Left ventricle myocardium inferior (tissue), 1 donor: ENCODE data around the gene DNASE1L2. TPM values are rescaled to one million over a fixed set of nuclear protein-coding genes. Genes with fewer than 3 reads are reported as not detected.
"Not testable (repeated sequence)": the region's sequence is repeated elsewhere in the genome, so short reads cannot be mapped to it uniquely, and the experiment has no call there.

Experiments
- DNase-seq: peaks from one replicate; pipeline ENCODE4 v3.0.0-alpha.2; 2020
- H3K27ac ChIP-seq: fragments of 200-600 bp; replicated peaks from 2 replicates; pipeline ENCODE4 v1.8.0; 2021
- H3K27me3 ChIP-seq: fragments of 200-600 bp; 2 replicates; pipeline ENCODE4 v1.8.0; 2021; ENCODE audit warnings: low read depth
- H3K36me3 ChIP-seq: fragments of 200-600 bp; 2 replicates; pipeline ENCODE4 v1.8.0; 2021
- H3K4me1 ChIP-seq: fragments of 200-600 bp; 2 replicates; pipeline ENCODE4 v1.8.0; 2021
- H3K4me3 ChIP-seq: fragments of 200-600 bp; 2 replicates; pipeline ENCODE4 v1.8.0; 2021; ENCODE audit warnings: mild to moderate bottlenecking, moderate library complexity
- H3K9me3 ChIP-seq: fragments of 200-600 bp; replicated peaks from 2 replicates; pipeline ENCODE4 v1.8.0; 2021
- intact Hi-C: fragments of 100-400 bp; cut with micrococcal nuclease; formaldehyde crosslinking; loops from one replicate; pipeline ENCODE4 v1.11.0; 2022
- total RNA-seq: library from RNA; stranded (reverse); fragmentation: NEBNext Ultra II Directional; extraction: Animal tissue kit (Norgen Biotek cat#: 25700); gene quantifications from one replicate; pipeline ENCODE4 v1.2.1, GENCODE V29; 2021
- TF ChIP-seq, protein P1 (sequence below): fragments of 200-600 bp; IDR thresholded peaks from 2 replicates; pipeline ENCODE4 v1.8.0; 2021; ENCODE audit warnings: antibody characterized with exemption, mild to moderate bottlenecking, borderline replicate concordance
- donor health status: DM: no; HTN: yes; CAD: no; lungs with severe emphysema.

Gene DNASE1L2
- total RNA-seq, 1 donor from 2014 or later, result 0.47 TPM

- H3K4me1 ChIP-seq, result peaks cover 12% of the 10 kb centered on the region
- no peaks in the 10 kb centered on the region for H3K36me3 ChIP-seq
- H3K27me3 ChIP-seq, result peaks cover 54% of the 10 kb centered on the region
- TF ChIP-seq, protein P1, sequence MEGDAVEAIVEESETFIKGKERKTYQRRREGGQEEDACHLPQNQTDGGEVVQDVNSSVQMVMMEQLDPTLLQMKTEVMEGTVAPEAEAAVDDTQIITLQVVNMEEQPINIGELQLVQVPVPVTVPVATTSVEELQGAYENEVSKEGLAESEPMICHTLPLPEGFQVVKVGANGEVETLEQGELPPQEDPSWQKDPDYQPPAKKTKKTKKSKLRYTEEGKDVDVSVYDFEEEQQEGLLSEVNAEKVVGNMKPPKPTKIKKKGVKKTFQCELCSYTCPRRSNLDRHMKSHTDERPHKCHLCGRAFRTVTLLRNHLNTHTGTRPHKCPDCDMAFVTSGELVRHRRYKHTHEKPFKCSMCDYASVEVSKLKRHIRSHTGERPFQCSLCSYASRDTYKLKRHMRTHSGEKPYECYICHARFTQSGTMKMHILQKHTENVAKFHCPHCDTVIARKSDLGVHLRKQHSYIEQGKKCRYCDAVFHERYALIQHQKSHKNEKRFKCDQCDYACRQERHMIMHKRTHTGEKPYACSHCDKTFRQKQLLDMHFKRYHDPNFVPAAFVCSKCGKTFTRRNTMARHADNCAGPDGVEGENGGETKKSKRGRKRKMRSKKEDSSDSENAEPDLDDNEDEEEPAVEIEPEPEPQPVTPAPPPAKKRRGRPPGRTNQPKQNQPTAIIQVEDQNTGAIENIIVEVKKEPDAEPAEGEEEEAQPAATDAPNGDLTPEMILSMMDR, result no peak
- H3K9me3 ChIP-seq, result no peaks in the 10 kb centered on the region
- no peak for DNase-seq
- H3K4me3 ChIP-seq, result no peak overlapping the region
- no peak overlapping the region for H3K27ac ChIP-seq
- intact Hi-C loops, result no loop called here
Observed at GRCh38 chr16:2199095-2199494, 37.1 kb upstream of the DNASE1L2 start.

- Histone ChIP-seq H3K36me3 (no peaks in the 10 kb centered on the region), H3K9me3 (no peaks in the 10 kb centered on the region), H3K4me3 (no peak overlapping the region), H3K4me1 (peaks cover 15% of the 10 kb centered on the region), H3K27ac (no peak overlapping the region), H3K27me3 (peaks cover 48% of the 10 kb centered on the region)
- intact Hi-C loops, result no loop called here
- no peak for DNase-seq
- TF ChIP-seq, protein P1, result no peak
Observed at GRCh38 chr16:2199621-2200139, 36.6 kb upstream of the DNASE1L2 start.

DNA sequence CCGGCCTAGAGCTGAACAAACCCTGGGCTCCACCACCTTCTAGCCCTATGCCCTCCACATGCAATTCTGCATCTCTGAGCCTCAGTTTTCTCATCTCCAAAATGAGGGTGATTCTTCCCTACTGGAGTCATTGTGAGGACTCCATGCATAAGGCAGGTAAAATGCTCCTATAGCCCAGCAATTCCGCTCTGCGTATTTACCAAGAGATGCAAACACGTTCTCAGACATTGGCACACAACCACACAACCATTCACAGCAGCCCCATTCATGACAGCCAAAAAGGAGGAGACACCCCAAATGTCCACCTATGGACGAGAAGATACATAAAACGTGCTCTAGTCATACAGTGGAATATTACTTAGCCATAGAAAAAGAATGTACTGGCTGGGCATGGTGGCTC lies 35.9 kb upstream of the DNASE1L2 start:
- Histone ChIP-seq H3K36me3 (no peaks in the 10 kb centered on the region), H3K27ac (no peak overlapping the region), H3K4me3 (no peak overlapping the region), H3K9me3 (no peaks in the 10 kb centered on the region), H3K4me1 (peaks cover 18% of the 10 kb centered on the region), H3K27me3 (peaks cover 42% of the 10 kb centered on the region)
- TF ChIP-seq, protein P1, result no peak
- no peak for DNase-seq
- intact Hi-C loops, result no loop called here

DNA sequence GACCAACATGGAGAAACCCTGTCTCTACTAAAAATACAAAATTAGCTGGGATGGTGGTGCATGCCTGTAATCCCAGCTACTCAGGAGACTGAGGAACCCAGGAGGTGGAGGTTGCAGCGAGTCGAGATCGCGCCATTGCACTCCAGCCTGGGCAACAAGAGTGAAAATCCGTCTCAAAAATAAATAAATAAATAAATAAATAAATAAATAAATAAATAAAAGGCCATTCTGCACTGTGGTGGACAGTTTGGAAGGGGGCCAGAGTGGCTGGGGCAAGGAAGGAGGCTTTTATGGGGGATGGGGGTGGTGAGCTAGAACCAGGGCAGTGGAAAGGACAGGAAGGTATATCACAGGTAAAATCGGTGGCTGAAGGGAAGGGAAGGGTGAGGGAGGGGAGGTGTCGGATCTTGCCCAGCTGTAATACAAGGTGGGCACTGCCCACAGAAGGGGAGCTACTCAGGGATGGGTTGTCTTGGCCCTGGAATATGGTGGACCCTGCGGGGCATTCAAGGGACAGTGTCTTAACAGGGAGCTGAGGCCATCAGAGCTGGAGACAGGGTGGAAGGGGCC lies 33.0 kb upstream of the DNASE1L2 start:
- H3K9me3 ChIP-seq, H3K4me3 ChIP-seq, intact Hi-C loops, DNase-seq, H3K27ac ChIP-seq: not testable (repeated sequence)
- H3K36me3 ChIP-seq, result peaks cover 17% of the 10 kb centered on the region
- peaks cover 17% of the 10 kb centered on the region for H3K27me3 ChIP-seq
- peaks cover 28% of the 10 kb centered on the region for H3K4me1 ChIP-seq

GRCh38 chr16:2204416-2205103 lies 31.7 kb upstream of the DNASE1L2 start:
- Histone ChIP-seq H3K4me1 (peaks cover 28% of the 10 kb centered on the region), H3K9me3 (no peaks in the 10 kb centered on the region), H3K36me3 (peaks cover 31% of the 10 kb centered on the region), H3K4me3 (peak overlapping the region; percentile 86), H3K27me3 (peaks cover 4% of the 10 kb centered on the region), H3K27ac (peak overlapping the region; percentile 100)
- no peak for DNase-seq
- TF ChIP-seq, protein P1, result no peak
- intact Hi-C loops, result no loop called here
